8988T (cell line): ENCODE data around the gene ADAM12.

Experiments used
- DNase-seq: peaks from one replicate; pipeline ENCODE4 v3.0.0; 2011

The ADAM12 gene

GRCh38 chr10:126387931-126388911 lies at the start of gene ADAM12:
TSS of gene ADAM12 (minus strand) at chr10:126388477. CDS start at chr10:126388145, 332 bp downstream.
- DNase-seq, result no peak

GRCh38 chr10:126437635-126438406 lies 49.5 kb upstream of the ADAM12 start:
- no peak for DNase-seq

GRCh38 chr10:126434235-126434634 lies 46.0 kb upstream of the ADAM12 start:
- DNase-seq, result no peak

GRCh38 chr10:126433351-126433750 lies 45.1 kb upstream of the ADAM12 start:
- no peak for DNase-seq

GRCh38 chr10:126432507-126432906 lies 44.2 kb upstream of the ADAM12 start:
- no peak for DNase-seq

GRCh38 chr10:126431816-126432215 lies 43.5 kb upstream of the ADAM12 start:
- no peak for DNase-seq

- DNase-seq, result no peak
Measured at GRCh38 chr10:126430512-126430911, 42.2 kb upstream of the ADAM12 start.

GRCh38 chr10:126429275-126429674 lies 41.0 kb upstream of the ADAM12 start:
- DNase-seq, result no peak

- no peak for DNase-seq
Measured at GRCh38 chr10:126425489-126426065, 37.3 kb upstream of the ADAM12 start.

GRCh38 chr10:126425032-126425431 lies 36.8 kb upstream of the ADAM12 start:
- DNase-seq, result no peak

- no peak for DNase-seq
Measured at GRCh38 chr10:126423732-126424491, 35.6 kb upstream of the ADAM12 start.

- DNase-seq, result no peak
Measured at GRCh38 chr10:126422567-126422966, 34.3 kb upstream of the ADAM12 start.

GRCh38 chr10:126421756-126422256 lies 33.5 kb upstream of the ADAM12 start:
- no peak for DNase-seq

GRCh38 chr10:126420567-126421300 lies 32.5 kb upstream of the ADAM12 start:
- no peak for DNase-seq

GRCh38 chr10:126417220-126417825 lies 29.0 kb upstream of the ADAM12 start:
- DNase-seq, result no peak

GRCh38 chr10:126409821-126410220 lies 21.5 kb upstream of the ADAM12 start:
- DNase-seq, result no peak

GRCh38 chr10:126408953-126409641 lies 20.8 kb upstream of the ADAM12 start:
- DNase-seq, result no peak

- DNase-seq, result no peak
Measured at GRCh38 chr10:126407831-126408230, 19.6 kb upstream of the ADAM12 start.

- DNase-seq, result no peak
Measured at GRCh38 chr10:126405239-126405775, 17.0 kb upstream of the ADAM12 start.
